HEK293 (cell line): ENCODE results near the gene CAP2.

Experiments used
- FEZF1 ChIP-seq: fragments of 450-650 bp; formaldehyde crosslinking; IDR thresholded peaks from 2 replicates; pipeline ENCODE4 v1.5.1; 2016; ENCODE audit warnings: missing biosample characterization, missing genetic modification characterization
- KLF10 ChIP-seq: fragments of 450-650 bp; IDR thresholded peaks from 2 replicates; pipeline ENCODE4 v1.5.1; 2018; ENCODE audit warnings: missing biosample characterization, mild to moderate bottlenecking, missing genetic modification characterization
- KLF8 ChIP-seq: fragments of 450-650 bp; formaldehyde crosslinking; IDR thresholded peaks from 2 replicates; pipeline ENCODE4 v1.5.1; 2016; ENCODE audit warnings: missing biosample characterization, missing genetic modification characterization
- OSR2 ChIP-seq: fragments of 450-650 bp; formaldehyde crosslinking; IDR thresholded peaks from 2 replicates; pipeline ENCODE4 v1.5.1; 2016; ENCODE audit warnings: missing biosample characterization, missing genetic modification characterization
- PRDM1 ChIP-seq: fragments of 450-650 bp; formaldehyde crosslinking; IDR thresholded peaks from 2 replicates; pipeline ENCODE4; 2016; ENCODE audit warnings: missing biosample characterization, missing genetic modification characterization
- PRDM4 ChIP-seq: fragments of 450-650 bp; formaldehyde crosslinking; IDR thresholded peaks from 2 replicates; pipeline ENCODE4 v1.5.1; 2017; ENCODE audit warnings: missing biosample characterization, missing genetic modification characterization
- REPIN1 ChIP-seq: fragments of 450-650 bp; formaldehyde crosslinking; IDR thresholded peaks from 2 replicates; pipeline ENCODE4 v1.5.1; 2017; ENCODE audit warnings: missing biosample characterization, missing genetic modification characterization, low read depth
- REST ChIP-seq: fragments of 450-650 bp; formaldehyde crosslinking; IDR thresholded peaks from 2 replicates; pipeline ENCODE4 v1.5.1; 2016; ENCODE audit warnings: missing biosample characterization, missing genetic modification characterization
- SP7 ChIP-seq: fragments of 450-650 bp; formaldehyde crosslinking; IDR thresholded peaks from 2 replicates; pipeline ENCODE4 v1.5.1; 2016; ENCODE audit warnings: missing biosample characterization, missing genetic modification characterization
- ZBTB8A ChIP-seq: fragments of 450-650 bp; formaldehyde crosslinking; IDR thresholded peaks from 2 replicates; pipeline ENCODE4 v1.5.1; 2016; ENCODE audit warnings: missing biosample characterization, missing genetic modification characterization
- ZFP3 ChIP-seq: fragments of 450-650 bp; formaldehyde crosslinking; IDR thresholded peaks from 2 replicates; pipeline ENCODE4 v1.5.1; 2016; ENCODE audit warnings: low read depth, missing biosample characterization, missing genetic modification characterization
- ZFP37 ChIP-seq: fragments of 450-650 bp; formaldehyde crosslinking; IDR thresholded peaks from 2 replicates; pipeline ENCODE4 v1.5.1; 2016; ENCODE audit warnings: missing biosample characterization, missing genetic modification characterization
- ZNF10 ChIP-seq: fragments of 450-650 bp; formaldehyde crosslinking; IDR thresholded peaks from 2 replicates; pipeline ENCODE4 v1.5.1; 2017; ENCODE audit warnings: missing biosample characterization, missing genetic modification characterization
- ZNF146 ChIP-seq: fragments of 450-650 bp; formaldehyde crosslinking; IDR thresholded peaks from 2 replicates; pipeline ENCODE4 v1.5.1; 2016; ENCODE audit warnings: missing biosample characterization, missing genetic modification characterization
- ZNF155 ChIP-seq: fragments of 450-650 bp; formaldehyde crosslinking; IDR thresholded peaks from 2 replicates; pipeline ENCODE4 v1.5.1; 2016; ENCODE audit warnings: missing biosample characterization, missing genetic modification characterization
- ZNF398 ChIP-seq: fragments of 450-650 bp; formaldehyde crosslinking; IDR thresholded peaks from 2 replicates; pipeline ENCODE4 v1.5.1; 2017; ENCODE audit warnings: missing biosample characterization, missing genetic modification characterization
- ZNF423 ChIP-seq: fragments of 450-650 bp; formaldehyde crosslinking; IDR thresholded peaks from 2 replicates; pipeline ENCODE4 v1.5.1; 2016; ENCODE audit warnings: missing biosample characterization, missing genetic modification characterization
- ZNF449 ChIP-seq: fragments of 450-650 bp; formaldehyde crosslinking; IDR thresholded peaks from 2 replicates; pipeline ENCODE4 v1.5.1; 2017; ENCODE audit warnings: missing biosample characterization, mild to moderate bottlenecking, missing genetic modification characterization, moderate library complexity
- ZNF558 ChIP-seq: fragments of 450-650 bp; formaldehyde crosslinking; IDR thresholded peaks from 2 replicates; pipeline ENCODE4 v1.5.1; 2016; ENCODE audit warnings: missing biosample characterization, missing genetic modification characterization
- ZNF561 ChIP-seq: fragments of 450-650 bp; IDR thresholded peaks from 2 replicates; pipeline ENCODE4 v1.5.1; 2018; ENCODE audit warnings: missing biosample characterization, missing genetic modification characterization, borderline replicate concordance
- ZNF580 ChIP-seq: fragments of 450-650 bp; formaldehyde crosslinking; IDR thresholded peaks from 2 replicates; pipeline ENCODE4 v1.5.1; 2016; ENCODE audit warnings: missing biosample characterization, missing genetic modification characterization
- ZNF610 ChIP-seq: fragments of 450-650 bp; formaldehyde crosslinking; IDR thresholded peaks from 2 replicates; pipeline ENCODE4 v1.5.1; 2016; ENCODE audit warnings: missing biosample characterization, missing genetic modification characterization, borderline replicate concordance
- ZNF621 ChIP-seq: fragments of 450-650 bp; formaldehyde crosslinking; IDR thresholded peaks from 2 replicates; pipeline ENCODE4 v1.5.1; 2017; ENCODE audit warnings: missing biosample characterization, missing genetic modification characterization
- ZNF629 ChIP-seq: fragments of 450-650 bp; formaldehyde crosslinking; IDR thresholded peaks from 2 replicates; pipeline ENCODE4 v1.5.1; 2017; ENCODE audit warnings: missing biosample characterization, missing genetic modification characterization
- ZNF670 ChIP-seq: fragments of 450-650 bp; formaldehyde crosslinking; IDR thresholded peaks from 2 replicates; pipeline ENCODE4 v1.5.1; 2016; ENCODE audit warnings: missing biosample characterization, missing genetic modification characterization, low read depth
- ZNF792 ChIP-seq: fragments of 450-650 bp; formaldehyde crosslinking; IDR thresholded peaks from 2 replicates; pipeline ENCODE4 v1.5.1; 2016; ENCODE audit warnings: missing biosample characterization, missing genetic modification characterization
- ZXDB ChIP-seq: fragments of 450-650 bp; formaldehyde crosslinking; IDR thresholded peaks from 2 replicates; pipeline ENCODE4 v1.5.1; 2016; ENCODE audit warnings: missing biosample characterization, missing genetic modification characterization

CAP2 gene

GRCh38 chr6:17491416-17492142 lies 98.2 kb downstream of the CAP2 start (continued):
- no peak for TF ChIP-seq ZNF398 (tag by site-specific recombination)
- TF ChIP-seq OSR2 (tag by site-specific recombination) = peak; percentile 73
- no peak for TF ChIP-seq REPIN1
- peak; percentile 28; the same call in 1 of the 2 replicates for TF ChIP-seq KLF10 (tag by site-specific recombination)
- TF ChIP-seq SP7 (tag by site-specific recombination) = 0 out of 2 replicates have a peak, but pooled peaks have one; percentile 38
- TF ChIP-seq ZNF621 = no peak
- TF ChIP-seq ZNF146 (tag by site-specific recombination) = no peak
- TF ChIP-seq ZNF558 (tag by site-specific recombination) = no peak
- TF ChIP-seq ZNF561 (tag by site-specific recombination) = peak; percentile 32; the same call in 1 of the 2 replicates
- TF ChIP-seq ZNF580 = peak; percentile 30; the same call in 1 of the 2 replicates
- no peak for TF ChIP-seq ZFP3 (tag by site-specific recombination)
- TF ChIP-seq ZNF610 (tag by site-specific recombination) = no peak
- no peak for TF ChIP-seq ZNF423 (tag by site-specific recombination)
- no peak for TF ChIP-seq PRDM1 (tag by site-specific recombination)
- TF ChIP-seq ZNF629 (tag by site-specific recombination) = 0 out of 2 replicates have a peak, but pooled peaks have one; percentile 13
- TF ChIP-seq REST (tag by site-specific recombination) = no peak
- 0 out of 2 replicates have a peak, but pooled peaks have one; percentile 36 for TF ChIP-seq ZXDB (tag by site-specific recombination)
- 0 out of 2 replicates have a peak, but pooled peaks have one; percentile 31 for TF ChIP-seq ZBTB8A (tag by site-specific recombination)
- TF ChIP-seq PRDM4 (tag by site-specific recombination) = peak; percentile 23; the same call in 1 of the 2 replicates
- no peak for TF ChIP-seq ZNF449 (tag by site-specific recombination)
- TF ChIP-seq ZNF10 (tag by site-specific recombination) = 0 out of 2 replicates have a peak, but pooled peaks have one; percentile 13
- TF ChIP-seq ZNF670 (tag by site-specific recombination) = no peak
- peak; percentile 57; the same call in 1 of the 2 replicates for TF ChIP-seq FEZF1
- no peak for TF ChIP-seq ZFP37 (tag by site-specific recombination)
- TF ChIP-seq KLF8 (tag by site-specific recombination) = no peak
- no peak for TF ChIP-seq ZNF155 (tag by site-specific recombination)
- no peak for TF ChIP-seq ZNF792 (tag by site-specific recombination)
- TF ChIP-seq, all 188 proteins: peak for 19
